K562 (cell line): ENCODE results near the gene PIP5KL1. TPM values are rescaled to one million over a fixed set of nuclear protein-coding genes. Genes with fewer than 3 reads are reported as not detected.

Source experiments
- BCOR ChIP-seq: fragments of 450-650 bp; IDR thresholded peaks from 2 replicates; pipeline ENCODE4 v1.6.1; 2016
- CBFB ChIP-seq: sonication (generic); formaldehyde crosslinking; IDR thresholded peaks from 2 replicates; pipeline ENCODE4 v1.4.0; 2020; ENCODE audit warnings: mild to moderate bottlenecking, missing genetic modification reagents
- CXXC5 ChIP-seq: fragments of 250-450 bp; sonication (Bioruptor Pico); IDR thresholded peaks from 2 replicates; pipeline ENCODE4 v1.8.0; 2022; ENCODE audit warnings: inconsistent platforms, mild to moderate bottlenecking, moderate library complexity
- DLX4 ChIP-seq: fragments of 250-450 bp; sonication (Bioruptor Pico); IDR thresholded peaks from 2 replicates; pipeline ENCODE4 v1.6.1; 2021; ENCODE audit warnings: mild to moderate bottlenecking
- ESRRA ChIP-seq: fragments of 450-650 bp; IDR thresholded peaks from 2 replicates; pipeline ENCODE4 v1.6.1; 2014; ENCODE audit warnings: low read depth, mild to moderate bottlenecking, moderate library complexity, borderline replicate concordance
- FOXM1 ChIP-seq, 2 experiments: fragments of 450-650 bp in 1 of 2; sonication (generic) in 1 of 2; formaldehyde crosslinking in 1 of 2; IDR thresholded peaks; 2 replicates each; pipeline versions ENCODE4 v1.6.1 to v1.9.0; 2017 to 2022; ENCODE audit warnings: low read depth in 2 of 2, mild to moderate bottlenecking in 2 of 2, missing genetic modification reagents in 1 of 2, moderate library complexity in 1 of 2
- HDAC2 ChIP-seq: fragments of 450-650 bp; IDR thresholded peaks from 2 replicates; pipeline ENCODE4 v1.6.1; 2016; ENCODE audit warnings: mild to moderate bottlenecking
- KAT7 ChIP-seq: sonication (generic); formaldehyde crosslinking; IDR thresholded peaks from 2 replicates; pipeline ENCODE4 v1.8.0; 2022; ENCODE audit warnings: missing genetic modification reagents, mild to moderate bottlenecking, borderline replicate concordance
- MBD2 ChIP-seq: sonication (generic); IDR thresholded peaks from 2 replicates; pipeline ENCODE4 v1.6.1; 2016; ENCODE audit warnings: low read depth, borderline replicate concordance
- PHB ChIP-seq: fragments of 250-450 bp; sonication (Bioruptor Pico); IDR thresholded peaks from 2 replicates; pipeline ENCODE4 v1.5.0; 2021
- POLR2AphosphoS5 ChIP-seq: IDR thresholded peaks from 2 replicates; pipeline ENCODE4 v1.6.1; 2011; ENCODE audit warnings: mild to moderate bottlenecking, low read depth, low read length, moderate library complexity; ENCODE audit not compliant: control insufficient read depth, insufficient read depth
- POLR2H ChIP-seq: IDR thresholded peaks from 2 replicates; pipeline ENCODE4 v1.6.1; 2016; ENCODE audit warnings: missing genetic modification characterization, low read depth, mild to moderate bottlenecking, control low read depth, missing compliant biosample characterization, moderate library complexity
- TFAP4 ChIP-seq: sonication (generic); formaldehyde crosslinking; IDR thresholded peaks from 2 replicates; pipeline ENCODE4 v1.8.0; 2022; ENCODE audit warnings: missing genetic modification reagents, mild to moderate bottlenecking, moderate library complexity, borderline replicate concordance
- THRB ChIP-seq: fragments of 450-650 bp; formaldehyde crosslinking; conservative IDR thresholded peaks from 2 replicates; pipeline ENCODE4 v1.4.0; 2022; ENCODE audit warnings: mild to moderate bottlenecking, missing genetic modification characterization
- TRIM28 ChIP-seq: fragments of 450-650 bp; IDR thresholded peaks from 2 replicates; pipeline ENCODE4 v1.6.1; 2017
- TSC22D4 ChIP-seq: fragments of 450-650 bp; IDR thresholded peaks from 2 replicates; pipeline ENCODE4 v1.6.1; 2016; ENCODE audit warnings: missing genetic modification characterization, missing biosample characterization, control low read depth
- YY1 ChIP-seq, 3 experiments: IDR thresholded peaks; 2 replicates each; pipeline ENCODE4 v1.6.1; 2011; ENCODE audit warnings: low read length in 2 of 3, mild to moderate bottlenecking in 2 of 3, moderate library complexity in 2 of 3, borderline replicate concordance in 1 of 3, control low read depth in 1 of 3, low read depth in 1 of 3; ENCODE audit not compliant: insufficient read depth in 3 of 3, insufficient replicate concordance in 2 of 3, control insufficient read depth in 1 of 3, insufficient read length in 1 of 3; ENCODE audit errors: extremely low read depth in 1 of 3
- ZBTB49 ChIP-seq: sonication (generic); formaldehyde crosslinking; IDR thresholded peaks from 2 replicates; pipeline ENCODE4 v1.8.0; 2022; ENCODE audit warnings: missing genetic modification reagents, mild to moderate bottlenecking, borderline replicate concordance
- ZC3H11A ChIP-seq: IDR thresholded peaks from 2 replicates; pipeline ENCODE4 v1.6.1; 2012; ENCODE audit warnings: low read depth, low read length, improper control_type of control experiment
- polyA plus RNA-seq, 8 experiments: library from polyadenylated mRNA; depleted of rRNA in 4 of 8; stranded (reverse) in 5 of 8; unstranded in 3 of 8; fragments of >200 nt; fragmentation: Nextera tagmentation in 2 of 8; fragmentation: Illumina TruSeq in 1 of 8; extraction: Ambion mirVana in 2 of 8; extraction: Trizol in 1 of 8; gene quantifications; 2 replicates each; pipeline versions ENCODE4 v1.2.1 to v1.2.3, GENCODE V29; 2011 to 2014; ENCODE audit warnings: inconsistent platforms in 1 of 8, missing spikeins in 1 of 8
- total RNA-seq, 7 experiments: library from RNA; depleted of rRNA in 6 of 7; stranded (reverse); fragments of >200 nt in 6 of 7; fragmentation: Illumina TruSeq in 2 of 7; extraction: Trizol in 2 of 7; gene quantifications; 2 replicates each; pipeline versions ENCODE4 v1.2.1 to v1.2.3, GENCODE V29; 2011 to 2021; ENCODE audit warnings: low replicate concordance in 1 of 7

The PIP5KL1 gene
- total and polyA plus RNA-seq, 9 of the 15 experiments (the other 6 are each of a cell fraction or from before 2014, with no cell fraction given) = 0.18 to 4.8 (median 1.2) TPM

- TF ChIP-seq FOXM1 (IDR thresholded peaks at IDR 0.05; ENCODE audit: low read depth) = no peak
- no peak for TF ChIP-seq FOXM1 (CRISPR knock-in tag; IDR thresholded peaks at IDR 0.05; ENCODE audit: low read depth)
- TF ChIP-seq PHB (CRISPR knock-in tag) = no peak
- TF ChIP-seq THRB (CRISPR knock-in tag) = no peak
- TF ChIP-seq YY1 (IDR thresholded peaks at IDR 0.05; ENCODE audit: borderline replicate concordance in 1 of 3, control insufficient read depth in 1 of 3, extremely low read depth in 1 of 3, insufficient read depth in 3 of 3, insufficient read length in 1 of 3, insufficient replicate concordance in 2 of 3, low read depth in 1 of 3, low read length in 2 of 3) = peak in 2 of 3 experiments; percentile 17 to 52
- peak; percentile 89 for TF ChIP-seq KAT7 (CRISPR knock-in tag)
- TF ChIP-seq TRIM28 = no peak
- TF ChIP-seq MBD2 = peak; percentile 76
- TF ChIP-seq CBFB (CRISPR knock-in tag) = peak; percentile 72; the same call in 1 of the 2 replicates
- peak; percentile 80 for TF ChIP-seq ESRRA
- TF ChIP-seq POLR2AphosphoS5 = peak; percentile 69; the same call in 1 of the 2 replicates
- TF ChIP-seq TSC22D4 (tag) = no peak
- peak; percentile 99 for TF ChIP-seq BCOR
- no peak for TF ChIP-seq DLX4
- peak; percentile 88; the same call in 1 of the 2 replicates for TF ChIP-seq HDAC2
- TF ChIP-seq ZC3H11A = 0 out of 2 replicates have a peak, but pooled peaks have one; percentile 40
- TF ChIP-seq TFAP4 (CRISPR knock-in tag) = peak; percentile 78
- peak; percentile 72 for TF ChIP-seq CXXC5
- TF ChIP-seq POLR2H (tag) = peak; percentile 69; the same call in 1 of the 2 replicates
- TF ChIP-seq ZBTB49 (CRISPR knock-in tag) = no peak
Measured at GRCh38 chr9:127937388-127938297, 7.1 kb upstream of the PIP5KL1 start, which contains the start of gene DPM2 (continued).
